ENCODE data around the gene UTP4.
"Not testable (repeated sequence)": the region's sequence is repeated elsewhere in the genome, so short reads cannot be mapped to it uniquely, and the experiment has no call there.

GRCh38 chr16:69139464-69139863 is 7.0 kb downstream of the UTP4 start:
- TF ChIP-seq, protein P1, sequence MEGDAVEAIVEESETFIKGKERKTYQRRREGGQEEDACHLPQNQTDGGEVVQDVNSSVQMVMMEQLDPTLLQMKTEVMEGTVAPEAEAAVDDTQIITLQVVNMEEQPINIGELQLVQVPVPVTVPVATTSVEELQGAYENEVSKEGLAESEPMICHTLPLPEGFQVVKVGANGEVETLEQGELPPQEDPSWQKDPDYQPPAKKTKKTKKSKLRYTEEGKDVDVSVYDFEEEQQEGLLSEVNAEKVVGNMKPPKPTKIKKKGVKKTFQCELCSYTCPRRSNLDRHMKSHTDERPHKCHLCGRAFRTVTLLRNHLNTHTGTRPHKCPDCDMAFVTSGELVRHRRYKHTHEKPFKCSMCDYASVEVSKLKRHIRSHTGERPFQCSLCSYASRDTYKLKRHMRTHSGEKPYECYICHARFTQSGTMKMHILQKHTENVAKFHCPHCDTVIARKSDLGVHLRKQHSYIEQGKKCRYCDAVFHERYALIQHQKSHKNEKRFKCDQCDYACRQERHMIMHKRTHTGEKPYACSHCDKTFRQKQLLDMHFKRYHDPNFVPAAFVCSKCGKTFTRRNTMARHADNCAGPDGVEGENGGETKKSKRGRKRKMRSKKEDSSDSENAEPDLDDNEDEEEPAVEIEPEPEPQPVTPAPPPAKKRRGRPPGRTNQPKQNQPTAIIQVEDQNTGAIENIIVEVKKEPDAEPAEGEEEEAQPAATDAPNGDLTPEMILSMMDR (IDR thresholded peaks at IDR 0.05; ENCODE audit: poor library complexity, severe bottlenecking) = not testable (repeated sequence)
- not testable (repeated sequence) for TF ChIP-seq SMC3 (conservative IDR thresholded peaks at IDR 0.05; ENCODE audit: poor library complexity); EZH2 (IDR thresholded peaks at IDR 0.05; ENCODE audit: borderline replicate concordance, insufficient read depth, low read length, poor library complexity, severe bottlenecking); EP300 (conservative IDR thresholded peaks at IDR 0.05; ENCODE audit: poor library complexity, severe bottlenecking)
